Neural crest cell (in vitro differentiated cells): ENCODE measurements around the gene TPO. TPM values are rescaled to one million over a fixed set of nuclear protein-coding genes. Genes with fewer than 3 reads are reported as not detected.

Experiments
- DNase-seq: peaks from one replicate; pipeline ENCODE4 v3.0.0; 2021; ENCODE audit warnings: low read depth, mixed read lengths, low spot score
- H3K27ac Mint-ChIP-seq: one replicate; pipeline ENCODE4 v1.8.0; 2021; ENCODE audit warnings: mild to moderate bottlenecking, mixed read lengths; ENCODE audit not compliant: unreplicated experiment
- H3K27me3 Mint-ChIP-seq: 2 replicates; pipeline ENCODE4 v1.8.0; 2021; ENCODE audit warnings: low read depth, mild to moderate bottlenecking, mixed read lengths
- H3K36me3 Mint-ChIP-seq: 2 replicates; pipeline ENCODE4 v1.8.0; 2021; ENCODE audit warnings: low read depth, mild to moderate bottlenecking, mixed read lengths
- H3K4me1 Mint-ChIP-seq: 2 replicates; pipeline ENCODE4 v1.8.0; 2021; ENCODE audit warnings: mixed read lengths
- H3K4me3 Mint-ChIP-seq: one replicate; pipeline ENCODE4 v1.8.0; 2021; ENCODE audit warnings: mild to moderate bottlenecking, mixed read lengths
- H3K9me3 Mint-ChIP-seq: 2 replicates; pipeline ENCODE4 v1.8.0; 2021; ENCODE audit warnings: mixed read lengths
- total RNA-seq: library from RNA; stranded (reverse); gene quantifications from 2 replicates; pipeline ENCODE4 v1.2.1, GENCODE V29; 2021
- TF ChIP-seq, protein P1 (sequence below): fragments of 200-600 bp; sonication (generic); conservative IDR thresholded peaks from 2 replicates; pipeline ENCODE4 v1.5.0; 2021; ENCODE audit warnings: antibody characterized with exemption, mild to moderate bottlenecking

Gene TPO
- total RNA-seq, 1 donor from 2014 or later: not detected

DNA sequence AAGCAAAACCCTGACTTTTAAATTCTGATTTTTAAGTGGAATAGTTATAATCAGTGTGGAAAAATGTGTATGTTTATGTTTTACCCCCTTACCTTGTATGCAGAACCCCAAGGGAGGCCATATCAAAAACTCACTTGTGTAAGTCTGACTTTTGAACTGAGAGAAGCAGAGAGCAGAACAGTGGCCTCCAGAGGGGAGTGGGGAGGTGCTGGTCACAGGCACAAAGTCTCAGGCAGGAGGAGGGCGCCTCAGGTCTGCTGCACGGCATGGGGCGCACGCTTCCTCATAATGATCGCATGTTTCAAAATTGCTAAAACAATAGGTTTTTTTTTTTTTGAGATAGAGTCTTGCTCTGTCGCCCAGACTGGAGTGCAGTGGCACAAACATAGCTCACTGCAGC is 127.8 kb downstream of the TPO start:
- Mint-ChIP-seq H3K4me3 (no peak overlapping the region), H3K27ac (no peak overlapping the region), H3K36me3 (no peaks in the 10 kb centered on the region), H3K4me1 (peaks cover 3% of the 10 kb centered on the region), H3K9me3 (no peaks in the 10 kb centered on the region), H3K27me3 (no peaks in the 10 kb centered on the region)
- TF ChIP-seq, protein P1, sequence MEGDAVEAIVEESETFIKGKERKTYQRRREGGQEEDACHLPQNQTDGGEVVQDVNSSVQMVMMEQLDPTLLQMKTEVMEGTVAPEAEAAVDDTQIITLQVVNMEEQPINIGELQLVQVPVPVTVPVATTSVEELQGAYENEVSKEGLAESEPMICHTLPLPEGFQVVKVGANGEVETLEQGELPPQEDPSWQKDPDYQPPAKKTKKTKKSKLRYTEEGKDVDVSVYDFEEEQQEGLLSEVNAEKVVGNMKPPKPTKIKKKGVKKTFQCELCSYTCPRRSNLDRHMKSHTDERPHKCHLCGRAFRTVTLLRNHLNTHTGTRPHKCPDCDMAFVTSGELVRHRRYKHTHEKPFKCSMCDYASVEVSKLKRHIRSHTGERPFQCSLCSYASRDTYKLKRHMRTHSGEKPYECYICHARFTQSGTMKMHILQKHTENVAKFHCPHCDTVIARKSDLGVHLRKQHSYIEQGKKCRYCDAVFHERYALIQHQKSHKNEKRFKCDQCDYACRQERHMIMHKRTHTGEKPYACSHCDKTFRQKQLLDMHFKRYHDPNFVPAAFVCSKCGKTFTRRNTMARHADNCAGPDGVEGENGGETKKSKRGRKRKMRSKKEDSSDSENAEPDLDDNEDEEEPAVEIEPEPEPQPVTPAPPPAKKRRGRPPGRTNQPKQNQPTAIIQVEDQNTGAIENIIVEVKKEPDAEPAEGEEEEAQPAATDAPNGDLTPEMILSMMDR: no peak
- DNase-seq: no peak

DNA sequence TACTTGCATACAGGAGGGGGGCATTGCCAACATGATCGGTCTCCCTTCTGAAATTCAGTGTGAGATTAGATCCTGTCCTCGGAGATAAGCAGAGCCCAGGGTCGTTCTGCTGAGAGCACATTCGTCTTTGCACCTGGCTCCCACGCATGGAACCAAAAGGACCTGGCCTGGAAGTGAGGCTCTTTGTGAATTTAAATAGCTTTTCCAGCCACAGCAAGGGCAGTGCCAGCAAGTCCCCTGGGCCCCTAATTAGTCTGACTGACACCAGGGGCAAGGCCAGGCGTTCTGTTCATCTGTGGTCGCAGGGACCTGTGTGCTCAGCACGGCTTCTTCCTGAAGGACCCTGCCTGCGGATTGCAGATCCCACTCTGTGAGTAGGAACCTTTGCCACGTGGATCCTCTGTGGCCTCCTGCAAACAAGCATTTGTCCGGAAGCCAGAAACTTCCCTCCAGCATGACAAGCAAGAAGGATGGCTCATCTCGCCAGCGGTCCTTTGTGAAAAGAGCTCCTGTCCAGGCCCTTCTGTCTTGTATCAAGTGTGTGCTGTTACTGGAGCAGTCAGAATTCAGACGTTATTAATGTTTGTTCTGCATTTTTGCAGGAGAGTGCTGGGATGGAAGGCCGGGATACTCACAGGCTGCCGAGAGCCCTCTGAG is 128.7 kb downstream of the TPO start:
- no peak overlapping the region for H3K27ac Mint-ChIP-seq
- peaks cover 5% of the 10 kb centered on the region for H3K4me1 Mint-ChIP-seq
- H3K9me3 Mint-ChIP-seq: no peaks in the 10 kb centered on the region
- TF ChIP-seq, protein P1: no peak
- peaks cover 3% of the 10 kb centered on the region for H3K27me3 Mint-ChIP-seq
- no peak for DNase-seq
- no peaks in the 10 kb centered on the region for H3K36me3 Mint-ChIP-seq
- no peak overlapping the region for H3K4me3 Mint-ChIP-seq

DNA sequence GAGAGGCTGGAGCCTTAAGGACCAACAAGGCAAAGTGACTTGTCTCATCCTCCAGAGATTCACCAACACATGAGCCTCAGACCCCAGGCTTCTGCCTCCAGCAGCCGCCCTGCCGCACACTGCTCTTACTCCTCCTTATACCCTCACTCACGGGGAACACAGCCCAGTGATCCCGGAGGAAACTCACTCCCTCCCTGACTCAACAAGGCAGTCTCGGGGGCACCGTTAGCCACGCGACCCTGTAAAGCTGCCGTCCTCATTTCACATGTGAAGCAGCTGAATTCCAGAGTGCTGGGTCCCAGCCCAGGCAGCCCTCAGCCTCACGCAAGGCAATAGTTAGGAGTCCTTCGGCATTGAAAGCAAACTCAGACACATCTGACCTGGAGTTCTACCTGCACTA is 129.7 kb downstream of the TPO start:
- Mint-ChIP-seq H3K4me3 (no peak overlapping the region), H3K27ac (no peak overlapping the region), H3K4me1 (peaks cover 5% of the 10 kb centered on the region), H3K27me3 (peaks cover 3% of the 10 kb centered on the region), H3K36me3 (no peaks in the 10 kb centered on the region), H3K9me3 (no peaks in the 10 kb centered on the region)
- TF ChIP-seq, protein P1: no peak
- no peak for DNase-seq

DNA sequence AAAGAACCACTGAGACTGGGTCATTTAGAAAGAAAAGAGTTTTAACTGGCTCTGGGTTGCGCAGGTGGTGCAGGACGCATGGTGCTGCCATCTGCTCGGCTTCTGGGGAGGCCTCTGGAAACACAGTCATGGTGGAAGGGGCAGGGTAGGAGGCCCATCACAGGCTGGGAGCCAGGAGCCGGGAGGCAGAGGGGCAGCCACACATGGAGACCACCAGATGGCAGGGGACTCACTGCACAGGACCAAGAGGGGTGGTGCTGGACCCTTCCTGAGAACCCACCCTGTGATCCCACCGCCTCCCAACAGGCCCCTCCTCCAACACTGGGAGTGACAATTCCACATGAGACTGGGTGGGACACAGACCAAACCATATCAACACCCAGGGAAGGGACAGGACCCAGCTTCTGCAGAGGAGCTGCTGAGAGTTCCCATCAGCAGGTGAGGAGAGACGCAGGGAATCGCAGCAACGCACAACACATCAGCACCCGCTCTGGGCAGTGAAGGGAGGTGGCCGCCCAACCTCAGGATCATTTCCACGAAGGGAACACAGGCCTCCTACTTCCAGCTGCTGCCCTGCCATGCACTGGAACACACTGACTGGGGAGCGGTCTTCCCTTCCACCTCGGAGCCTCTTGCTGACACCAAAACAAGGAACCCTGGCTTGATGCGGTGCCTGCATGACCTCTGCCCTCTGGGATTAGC is 130.7 kb downstream of the TPO start:
- no peak for DNase-seq
- Mint-ChIP-seq H3K27ac (no peak overlapping the region), H3K36me3 (no peaks in the 10 kb centered on the region), H3K4me3 (no peak overlapping the region), H3K9me3 (no peaks in the 10 kb centered on the region), H3K4me1 (peaks cover 5% of the 10 kb centered on the region), H3K27me3 (peaks cover 3% of the 10 kb centered on the region)
- TF ChIP-seq, protein P1: no peak

DNA sequence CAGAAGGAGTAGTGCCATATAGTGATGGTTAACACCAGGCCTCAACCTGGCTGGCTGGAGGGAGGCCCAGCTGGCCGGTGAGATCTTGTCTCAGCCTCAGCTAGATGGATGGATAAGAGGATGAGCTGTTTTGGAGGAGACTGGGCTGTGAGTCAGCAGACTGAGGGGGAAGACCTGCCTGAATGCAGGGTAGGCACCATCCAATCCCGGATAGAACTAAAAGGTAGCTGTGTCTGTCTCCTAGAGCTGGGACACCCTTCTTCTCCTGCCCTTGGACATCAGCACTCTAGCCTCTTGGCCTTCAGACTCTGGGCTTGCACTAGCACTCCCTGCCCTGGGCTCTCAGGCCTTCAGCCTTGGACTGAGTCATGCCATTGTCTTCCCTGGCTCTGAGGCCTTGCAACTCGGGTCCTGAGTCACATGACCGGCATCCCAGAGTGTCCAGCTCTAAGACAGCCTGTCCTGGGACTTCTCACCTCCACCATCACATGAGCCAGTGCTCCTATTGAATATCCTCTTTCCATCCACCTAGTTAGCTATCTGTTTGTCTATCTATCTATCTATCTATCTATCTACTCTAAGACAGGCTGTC is 131.3 kb downstream of the TPO start:
- peaks cover 5% of the 10 kb centered on the region for H3K4me1 Mint-ChIP-seq
- TF ChIP-seq, protein P1: no peak
- H3K36me3 Mint-ChIP-seq: no peaks in the 10 kb centered on the region

More for the DNA sequence above, 131.3 kb downstream of the TPO start:
- no peak overlapping the region for H3K27ac Mint-ChIP-seq
- no peaks in the 10 kb centered on the region for H3K9me3 Mint-ChIP-seq
- no peak for DNase-seq
- no peak overlapping the region for H3K4me3 Mint-ChIP-seq
- peaks cover 3% of the 10 kb centered on the region for H3K27me3 Mint-ChIP-seq
